HCT116 (cell line): ENCODE data around the gene SPRR1A.

Experiments used
- CTCF ChIP-seq, 3 experiments: fragments of 200-600 bp in 1 of 3; sonication (generic) in 1 of 3; IDR thresholded peaks in 2 of 3; conservative IDR thresholded peaks in 1 of 3; 2 replicates each; pipeline ENCODE4 v1.5.1; 2012 to 2017; ENCODE audit warnings: low read depth in 2 of 3, low read length in 2 of 3, antibody characterized with exemption in 1 of 3, borderline replicate concordance in 1 of 3, control low read depth in 1 of 3, mild to moderate bottlenecking in 1 of 3, mixed read lengths in 1 of 3, mixed run types in 1 of 3, moderate library complexity in 1 of 3; ENCODE audit not compliant: insufficient read depth in 1 of 3
- SP1 ChIP-seq: IDR thresholded peaks from 2 replicates; pipeline ENCODE4 v1.6.1; 2012; ENCODE audit warnings: low read depth
- TF ChIP-seq, protein P1 (sequence below): IDR thresholded peaks from 2 replicates; pipeline ENCODE4 v1.6.1; 2012

DNA sequence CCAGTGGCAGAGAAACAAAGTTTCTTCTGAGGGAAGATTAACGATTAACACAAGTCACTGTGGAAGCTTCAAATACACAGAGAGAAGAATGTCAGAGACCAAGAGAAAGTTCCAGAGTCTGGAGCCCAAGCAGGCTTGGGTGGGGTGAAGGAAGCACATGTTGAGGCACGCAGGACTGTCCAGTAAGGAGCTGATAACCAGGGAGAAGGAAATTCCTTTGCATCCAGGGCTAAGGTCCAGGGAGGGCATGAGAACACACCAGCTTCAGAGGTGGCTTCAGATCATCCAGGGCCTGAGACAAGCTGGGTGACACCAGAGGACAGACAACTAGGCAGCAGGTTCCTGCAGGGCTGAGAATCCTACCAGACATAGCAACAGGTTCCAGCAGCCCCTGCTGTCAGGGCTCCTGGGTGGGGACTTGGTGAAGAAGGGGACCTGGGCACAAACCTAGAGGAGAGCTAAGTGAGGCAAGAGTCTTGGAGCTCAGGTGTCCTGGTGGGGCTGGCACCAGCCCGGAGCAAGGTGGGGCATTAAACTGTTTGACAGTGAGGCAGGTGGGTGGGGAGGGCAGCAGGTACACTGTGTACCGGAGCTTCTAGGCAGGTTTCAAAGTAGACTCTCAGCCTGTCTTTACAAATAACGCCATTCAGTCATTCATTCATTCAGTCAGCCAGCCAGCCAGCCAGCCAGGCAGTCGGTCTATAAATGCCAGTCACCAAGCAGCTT lies 2.6 kb upstream of the SPRR1A start:
- no peak for TF ChIP-seq CTCF (IDR thresholded peaks at IDR 0.05 in 2 of 3, conservative IDR thresholded peaks at IDR 0.05 in 1 of 3; ENCODE audit: borderline replicate concordance in 1 of 3, insufficient read depth in 1 of 3, low read depth in 2 of 3, low read length in 2 of 3)
- no peak for TF ChIP-seq SP1
- TF ChIP-seq, protein P1, sequence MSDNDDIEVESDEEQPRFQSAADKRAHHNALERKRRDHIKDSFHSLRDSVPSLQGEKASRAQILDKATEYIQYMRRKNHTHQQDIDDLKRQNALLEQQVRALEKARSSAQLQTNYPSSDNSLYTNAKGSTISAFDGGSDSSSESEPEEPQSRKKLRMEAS: no peak
